Aorta (tissue), 5 donors: ENCODE results near the gene RNF182. TPM values are rescaled to one million over a fixed set of nuclear protein-coding genes. Genes with fewer than 3 reads are reported as not detected.

Experiments
- ATAC-seq: fragments of 200-7000 bp; cut with Tn5 transposase; one replicate; pipeline ENCODE4 v1.9.1; 2022; ENCODE audit warnings: moderate library complexity; ENCODE audit not compliant: low FRiP score
- DNase-seq, 2 donors: peaks; one replicate each; pipeline ENCODE4 v3.0.0-alpha.2; 2020
- H3K27ac ChIP-seq, 2 donors: one replicate each; pipeline ENCODE4 v1.5.1; 2013; ENCODE audit warnings: low read length in 2 of 2, mild to moderate bottlenecking in 2 of 2, moderate library complexity in 2 of 2, control low read depth in 1 of 2, inconsistent platforms in 1 of 2, low read depth in 1 of 2
- H3K27me3 ChIP-seq, 2 donors: one replicate each; pipeline ENCODE4 v1.6.1; 2013; ENCODE audit warnings: control low read depth in 1 of 2, low read length in 1 of 2, mild to moderate bottlenecking in 1 of 2, moderate library complexity in 1 of 2; ENCODE audit not compliant: insufficient read depth in 2 of 2, control insufficient read depth in 1 of 2
- H3K36me3 ChIP-seq, 2 donors: one replicate each; pipeline ENCODE4 v1.6.1; 2013; ENCODE audit warnings: control low read depth in 1 of 2, low read length in 1 of 2, mild to moderate bottlenecking in 1 of 2; ENCODE audit not compliant: insufficient read depth in 2 of 2, control insufficient read depth in 1 of 2
- H3K4me1 ChIP-seq, 2 donors: one replicate each; pipeline ENCODE4 v1.6.1; 2013; ENCODE audit warnings: low read length in 2 of 2, control low read depth in 1 of 2, mild to moderate bottlenecking in 1 of 2, moderate library complexity in 1 of 2; ENCODE audit not compliant: insufficient read depth in 2 of 2, control insufficient read depth in 1 of 2
- H3K4me3 ChIP-seq, 2 donors: one replicate each; pipeline ENCODE4 v1.5.1; 2013; ENCODE audit warnings: low read length in 2 of 2, control low read depth in 1 of 2, mild to moderate bottlenecking in 1 of 2
- H3K9me3 ChIP-seq: one replicate; pipeline ENCODE4 v1.6.1; 2013; ENCODE audit warnings: mild to moderate bottlenecking, low read length; ENCODE audit not compliant: control insufficient read depth
- WGBS, 2 donors: extraction: QIAGEN DNeasy Blood & Tissue Kit; methylation state at CpG; one replicate each; pipeline ENCODE4 v1.1.7; 2013; 5-methylcytosine and 5-hydroxymethylcytosine counted together
- intact Hi-C, 2 donors: fragments of 100-400 bp; cut with DNase I; formaldehyde crosslinking; loops; one replicate each; pipeline versions ENCODE4 v1.14.2 to v1.15.0; 2022
- polyA plus RNA-seq, 2 donors: library from polyadenylated mRNA; stranded (reverse); fragments of 200-250 nt; gene quantifications; one replicate each; pipeline ENCODE4 v1.2.3, GENCODE V29; 2013
- total RNA-seq, 2 donors: library from RNA; stranded (reverse); fragmentation: NEBNext Ultra II Directional; extraction: Animal tissue kit (Norgen Biotek cat#: 25700); gene quantifications; one replicate each; pipeline ENCODE4 v1.2.1, GENCODE V29; 2021
- donor health status: healthy with polysubstance abuse.
- donor health status: Bipolar disorder and iron deficiency.
- donor health status: DM: no; HTN: no; CAD: no.
- donor health status: DM: no; HTN: no; CAD: no.
- donor health status: DM: yes; HTN: yes; CAD: no.

The RNF182 gene
- total and polyA plus RNA-seq, 4 donors, result 0.13 to 0.60 (median 0.36) TPM; not detected in 1

DNA sequence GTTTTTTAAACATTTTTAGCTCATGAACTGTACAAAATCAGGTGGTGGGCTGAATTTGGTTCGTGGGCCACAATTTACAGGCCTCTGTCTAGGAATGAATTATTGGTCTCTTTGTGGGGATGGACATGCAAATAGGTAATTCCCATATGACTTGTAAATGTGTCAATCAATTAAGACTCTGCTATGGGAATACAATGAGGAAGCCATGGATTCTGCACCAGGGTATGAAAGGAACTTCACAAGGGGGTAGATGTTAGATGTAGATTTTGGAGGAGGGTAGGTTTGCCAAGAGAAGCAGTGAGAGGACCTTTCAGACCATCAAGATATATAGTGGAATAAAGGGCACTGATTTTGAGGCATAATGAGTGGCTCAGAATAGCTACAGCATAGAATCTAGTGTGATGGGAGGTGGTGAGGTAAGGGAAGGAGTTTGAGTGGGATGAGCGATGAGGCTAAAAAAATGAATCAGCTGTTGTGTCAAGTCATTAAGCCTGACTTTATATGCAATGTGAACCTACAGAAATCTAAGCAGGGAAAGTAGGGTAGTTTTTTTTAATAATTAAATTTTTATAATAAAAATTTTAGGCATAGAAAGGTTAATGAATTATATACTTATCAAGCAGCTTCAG, 32.6 kb upstream of the RNF182 start:
- ATAC-seq (no peak), DNase-seq (no peak)
- no peaks in the 10 kb centered on the region for H3K36me3 ChIP-seq
- intact Hi-C loops, result no loop called here
- no peak overlapping the region for H3K4me3 ChIP-seq
- peaks cover 0 to 3% of the 10 kb centered on the region in 2 donors for H3K27me3 ChIP-seq
- no peaks in the 10 kb centered on the region for H3K9me3 ChIP-seq
- no peak overlapping the region for H3K27ac ChIP-seq
- 93 to 97% methylated on average over 2 of the region's 2 CpGs for WGBS, 2 donors
- no peaks in the 10 kb centered on the region for H3K4me1 ChIP-seq

DNA sequence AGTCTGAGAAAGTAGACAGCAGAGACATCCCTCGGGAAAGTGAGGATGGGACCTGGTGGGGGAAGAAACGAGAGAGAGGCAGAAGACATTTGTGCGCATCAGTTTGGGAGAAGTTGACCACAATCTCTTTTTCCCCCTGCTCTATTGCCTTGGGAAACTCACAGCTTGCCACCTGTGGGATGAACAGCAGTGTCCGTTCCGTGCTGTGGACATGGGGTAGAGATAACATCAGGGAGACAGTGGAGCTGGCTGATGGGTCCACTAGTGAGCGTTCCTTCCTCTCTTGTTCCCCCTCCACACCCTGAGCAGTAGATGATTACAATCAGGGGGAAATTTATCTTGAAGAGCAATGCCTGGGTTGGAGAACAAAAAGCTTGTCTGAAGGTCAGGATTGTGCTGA, 21.8 kb upstream of the RNF182 start:
- H3K4me1 ChIP-seq, result no peaks in the 10 kb centered on the region
- no peak overlapping the region for H3K27ac ChIP-seq
- 85% methylated on average over 6 of the region's 6 CpGs for WGBS, 2 donors
- DNase-seq (no peak), ATAC-seq (no peak)
- no peak overlapping the region for H3K4me3 ChIP-seq
- H3K9me3 ChIP-seq, result no peaks in the 10 kb centered on the region
- intact Hi-C loops, result no loop called here
- no peaks in the 10 kb centered on the region for H3K27me3 ChIP-seq
- no peaks in the 10 kb centered on the region for H3K36me3 ChIP-seq

DNA sequence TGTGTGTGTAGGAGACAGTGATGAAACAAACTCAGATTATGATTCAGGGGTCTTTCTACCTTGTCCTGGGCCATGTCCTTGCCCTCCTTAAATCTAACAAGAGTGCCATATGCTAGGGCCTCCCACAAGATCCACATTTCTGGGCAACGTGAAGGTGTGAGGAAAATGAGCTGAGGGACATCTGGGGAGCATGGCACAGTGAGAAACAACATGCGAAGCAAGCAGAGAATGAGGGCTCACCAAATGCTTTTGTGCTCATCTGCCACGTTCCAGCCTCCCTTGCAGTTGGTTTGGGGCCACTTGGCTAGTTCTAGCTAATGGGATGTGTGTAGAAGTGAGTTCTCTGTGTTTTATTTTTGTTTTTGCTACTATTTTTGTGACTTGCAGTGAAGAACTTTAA, 21.4 kb upstream of the RNF182 start:
- no peak overlapping the region for H3K4me3 ChIP-seq
- no peaks in the 10 kb centered on the region for H3K27me3 ChIP-seq
- no peaks in the 10 kb centered on the region for H3K4me1 ChIP-seq
- DNase-seq (no peak), ATAC-seq (no peak)
- H3K36me3 ChIP-seq, result no peaks in the 10 kb centered on the region
- intact Hi-C loops, result no loop called here
- 49 to 62% methylated on average over 3 of the region's 3 CpGs for WGBS, 2 donors
- no peak overlapping the region for H3K27ac ChIP-seq
- H3K9me3 ChIP-seq, result no peaks in the 10 kb centered on the region

DNA sequence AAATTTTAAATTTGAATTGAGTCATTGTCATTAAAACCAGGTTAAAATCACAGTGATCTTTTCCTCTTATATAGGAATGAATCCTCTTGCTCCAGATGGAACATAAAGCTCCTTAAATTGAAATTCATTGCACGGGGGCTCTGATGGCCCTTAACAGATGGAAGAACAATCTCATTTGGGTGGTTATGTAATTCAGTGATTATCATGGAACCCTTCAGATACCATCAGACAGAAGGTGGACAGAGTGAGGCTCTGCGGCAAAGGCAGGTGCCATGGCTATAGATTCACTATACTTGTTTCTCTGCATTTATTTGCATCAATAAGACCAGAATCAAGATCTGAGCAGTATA, 17.8 kb upstream of the RNF182 start:
- ATAC-seq (no peak), DNase-seq (no peak)
- WGBS, 2 donors, result 77 to 87% methylated on average over 2 of the region's 2 CpGs
- no peaks in the 10 kb centered on the region for H3K4me1 ChIP-seq
- no peaks in the 10 kb centered on the region for H3K36me3 ChIP-seq
- no peaks in the 10 kb centered on the region for H3K27me3 ChIP-seq
- H3K4me3 ChIP-seq, result no peak overlapping the region
- H3K9me3 ChIP-seq, result no peaks in the 10 kb centered on the region
- no peak overlapping the region for H3K27ac ChIP-seq
- intact Hi-C loops, result loop anchor here (5.0 kb wide), 2 partner anchors 140 to 160 kb away; no protein-coding TSS in a partner anchor

DNA sequence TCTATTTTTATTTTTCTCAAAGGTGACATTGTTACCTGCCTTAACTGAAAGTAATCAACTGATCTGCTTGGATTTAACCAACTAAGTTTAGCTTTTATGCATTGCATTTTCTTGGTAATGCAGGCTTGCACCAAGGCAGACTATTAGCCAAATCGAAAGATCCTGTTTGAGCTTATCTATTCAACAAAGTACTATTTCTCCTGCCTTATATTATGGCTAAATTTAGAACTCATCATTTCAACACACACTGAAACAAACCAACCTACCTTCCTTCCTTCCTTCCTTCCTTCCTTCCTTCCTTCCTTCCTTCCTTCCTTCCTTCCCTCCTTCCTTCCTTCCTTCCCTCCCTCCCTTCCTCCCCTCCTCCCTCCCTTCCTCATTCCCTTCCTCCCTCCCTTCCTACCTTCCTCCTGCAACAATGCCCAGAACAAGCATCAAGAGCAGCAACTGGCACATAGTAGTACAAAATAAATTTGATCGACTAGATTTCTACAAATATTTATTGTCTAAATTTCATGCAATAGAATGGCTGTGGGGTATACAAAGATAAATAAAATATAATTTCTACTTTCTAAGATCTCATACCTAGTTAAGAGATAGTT, 17.0 kb upstream of the RNF182 start:
- Histone ChIP-seq H3K36me3 (no peaks in the 10 kb centered on the region), H3K4me3 (no peak overlapping the region), H3K27me3 (no peaks in the 10 kb centered on the region), H3K27ac (no peak overlapping the region), H3K9me3 (no peaks in the 10 kb centered on the region), H3K4me1 (no peaks in the 10 kb centered on the region)
- no peak for DNase-seq
- ATAC-seq, result no peak
- intact Hi-C loops, result loop anchor here (2.0 to 5.0 kb wide), 4 partner anchors 140 to 237 kb away; no protein-coding TSS in a partner anchor
- WGBS, 2 donors, result 72% methylated on average over 2 of the region's 2 CpGs

DNA sequence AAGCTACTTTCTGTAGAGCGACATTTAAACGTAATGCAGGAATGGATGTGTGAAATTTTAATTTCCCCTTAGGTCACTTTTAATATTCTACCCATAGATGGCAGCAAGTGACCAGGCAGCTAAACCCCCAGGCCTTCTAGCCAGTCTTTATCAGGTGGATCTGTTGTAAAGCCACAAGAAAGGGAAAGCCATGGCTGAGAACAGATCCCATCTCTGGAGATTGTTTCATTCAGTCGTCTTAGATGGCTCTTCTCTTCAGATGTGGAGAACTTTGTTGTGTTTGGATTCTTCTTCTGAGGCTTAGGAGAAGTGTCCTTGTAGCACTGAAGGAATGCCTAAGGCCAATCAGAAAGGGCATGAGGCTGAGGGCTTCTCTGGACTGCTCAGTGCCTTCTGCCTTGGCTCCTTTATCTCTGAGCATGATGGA, 15.8 kb upstream of the RNF182 start:
- intact Hi-C loops, result loop anchor here (2.0 to 5.0 kb wide), 4 partner anchors 138 to 236 kb away; no protein-coding TSS in a partner anchor
- DNase-seq (peak in 1 of 2 donors; percentile 46), ATAC-seq (no peak)
- 3 to 5% methylated on average over 3 of the region's 3 CpGs for WGBS, 2 donors
- no peaks in the 10 kb centered on the region for H3K9me3 ChIP-seq
- H3K4me1 ChIP-seq, result no peaks in the 10 kb centered on the region
- H3K27me3 ChIP-seq, result no peaks in the 10 kb centered on the region
- H3K4me3 ChIP-seq, result no peak overlapping the region
- H3K36me3 ChIP-seq, result no peaks in the 10 kb centered on the region
- no peak overlapping the region for H3K27ac ChIP-seq

DNA sequence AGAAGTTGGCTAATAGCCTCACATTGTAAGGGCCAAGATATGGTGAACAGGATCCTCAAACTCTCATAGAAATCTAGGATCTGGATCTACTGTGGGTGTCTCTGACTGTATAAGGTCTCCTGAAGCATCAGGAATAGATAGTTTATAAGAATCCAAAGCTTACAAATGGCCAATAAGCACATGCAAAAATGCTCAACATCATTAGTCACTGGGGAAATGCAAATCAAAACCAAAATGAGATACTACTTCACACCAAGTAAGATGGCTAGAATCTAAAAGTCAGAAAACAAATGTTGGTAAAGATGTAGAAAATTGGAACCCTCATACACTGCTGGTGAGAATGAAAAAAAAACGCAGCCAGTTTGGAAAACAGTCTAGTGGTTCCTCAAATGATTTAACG, 14.3 kb upstream of the RNF182 start:
- Histone ChIP-seq H3K36me3 (no peaks in the 10 kb centered on the region), H3K27ac (no peak overlapping the region), H3K4me1 (no peaks in the 10 kb centered on the region), H3K4me3 (no peak overlapping the region), H3K27me3 (no peaks in the 10 kb centered on the region), H3K9me3 (no peaks in the 10 kb centered on the region)
- no peak for DNase-seq
- ATAC-seq, result no peak
- intact Hi-C loops, result loop anchor here in 1 of 2 donors (5.0 kb wide), 1 partner anchor 232 kb away; no protein-coding TSS in a partner anchor
- 93 to 96% methylated on average over 2 of the region's 2 CpGs for WGBS, 2 donors

DNA sequence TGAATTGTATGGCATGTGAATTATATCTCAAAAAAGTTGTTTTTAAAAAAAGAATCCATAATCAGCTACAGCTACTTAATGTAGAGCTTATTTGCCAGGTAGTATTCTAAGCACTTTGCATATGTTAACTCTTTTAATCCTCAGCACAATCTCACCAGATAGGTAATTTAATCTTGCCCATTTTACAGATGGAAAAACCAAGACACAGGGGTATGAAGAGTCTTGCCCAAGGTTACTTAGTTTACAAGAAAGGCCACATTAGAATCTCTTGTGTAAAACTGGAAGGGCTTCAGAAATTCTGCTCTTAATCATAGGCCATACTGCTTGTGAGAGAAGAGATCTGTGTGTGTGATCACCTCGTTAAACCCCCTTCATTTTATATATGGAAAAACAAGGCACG, 13.4 kb upstream of the RNF182 start:
- Histone ChIP-seq H3K27me3 (no peaks in the 10 kb centered on the region), H3K27ac (no peak overlapping the region)
- intact Hi-C loops, result loop anchor here in 1 of 2 donors (5.0 kb wide), 1 partner anchor 231 kb away; no protein-coding TSS in a partner anchor

More for the DNA sequence above, 13.4 kb upstream of the RNF182 start:
- H3K4me3 ChIP-seq, result no peak overlapping the region
- H3K36me3 ChIP-seq, result no peaks in the 10 kb centered on the region
- no peak for DNase-seq
- WGBS, 2 donors, result 72 to 85% methylated on average over 2 of the region's 2 CpGs
- no peaks in the 10 kb centered on the region for H3K4me1 ChIP-seq
- no peaks in the 10 kb centered on the region for H3K9me3 ChIP-seq
- no peak for ATAC-seq
